HG03565 (cell line): ENCODE measurements around the gene MDFIC.
A peak's percentile ranks its signal among the peaks of the same experiment; 100 is the strongest.

Experiments used
- ATAC-seq: cut with Tn5 transposase; IDR thresholded peaks from one replicate; pipeline ENCODE4 v1.9.1; 2021; ENCODE audit warnings: mild to moderate bottlenecking, moderate library complexity; ENCODE audit not compliant: unreplicated experiment

MDFIC gene

DNA sequence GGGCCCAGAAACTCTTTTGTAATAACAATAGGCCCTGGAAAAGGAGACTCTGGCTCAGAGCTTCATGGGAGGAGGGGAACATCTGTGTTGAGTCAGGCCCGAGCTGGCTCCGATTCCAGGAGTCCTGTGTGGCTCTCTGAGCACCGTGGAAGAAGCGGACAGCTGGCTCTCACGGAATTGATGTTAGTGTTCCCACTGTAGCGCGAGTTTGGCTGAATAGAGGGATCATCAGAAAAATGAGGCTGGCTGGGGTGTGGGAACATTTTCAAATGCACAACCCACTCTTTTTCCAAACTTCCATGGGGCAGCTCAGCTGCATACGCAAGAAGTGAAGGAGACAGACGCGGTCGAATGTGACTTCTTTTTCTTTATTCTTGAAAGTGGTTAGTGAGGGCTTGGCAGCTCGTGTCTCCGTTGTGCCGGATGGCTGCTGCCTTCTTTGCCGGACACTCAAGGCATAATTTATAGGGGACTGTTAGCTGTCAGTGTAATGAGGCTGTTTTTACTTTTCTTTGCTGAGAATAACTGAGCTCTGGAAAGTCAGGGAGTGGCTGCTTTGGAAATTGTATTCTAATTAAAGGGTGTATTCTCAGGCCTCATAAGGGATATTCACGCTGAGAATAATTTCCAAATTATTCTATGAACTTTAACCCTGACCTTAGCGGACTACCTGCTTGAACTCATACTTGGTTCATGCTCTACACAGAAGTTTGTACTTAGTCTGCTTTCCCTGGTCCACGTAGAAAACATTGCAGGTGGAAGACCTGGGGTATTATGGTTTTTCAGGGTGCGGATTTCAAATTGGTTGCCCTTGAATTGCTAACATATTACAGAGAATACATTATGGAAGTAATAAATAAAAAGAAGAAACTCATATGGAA is 23.1 kb downstream of the MDFIC start:
- ATAC-seq = no peak

DNA sequence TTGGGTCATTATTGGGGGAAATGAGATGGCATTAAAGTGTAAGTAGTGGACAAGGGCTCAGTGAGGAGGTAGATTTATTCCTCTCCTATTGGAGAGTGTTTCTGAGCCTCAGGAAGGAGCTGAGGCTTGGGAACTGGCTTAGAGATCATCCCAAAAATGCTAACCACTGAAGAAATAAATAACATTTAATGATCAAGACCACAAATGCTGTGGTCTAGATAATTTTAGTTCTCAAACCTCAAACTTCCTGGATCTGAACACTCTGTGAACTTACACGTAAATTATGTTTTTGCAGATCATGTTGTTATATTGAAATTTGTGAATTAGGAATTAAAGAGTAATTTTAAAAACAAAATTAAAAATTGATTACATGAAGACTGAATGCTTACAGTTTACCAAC is 27.3 kb downstream of the MDFIC start:
- ATAC-seq = no peak

GRCh38 chr7:114952296-114952695 is 30.4 kb downstream of the MDFIC start:
- ATAC-seq = no peak

DNA sequence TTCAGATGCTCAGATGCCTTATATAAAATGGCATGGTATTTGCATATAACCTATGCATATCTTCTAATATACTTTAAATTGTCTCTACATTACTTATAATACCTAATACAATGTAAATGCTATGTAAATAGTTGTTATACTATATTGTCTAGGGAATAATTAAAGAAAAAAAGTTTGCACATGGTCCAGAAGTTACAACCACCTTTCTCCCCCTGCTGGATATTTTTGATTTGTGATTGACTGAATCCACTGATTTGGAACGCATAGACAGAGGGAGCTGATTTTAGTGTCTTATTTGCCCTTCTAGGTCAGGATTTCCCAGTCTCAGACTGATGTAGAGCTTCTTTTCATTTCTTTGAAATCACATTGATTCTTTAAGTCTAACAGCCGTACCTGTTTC is 31.8 kb downstream of the MDFIC start:
- no peak for ATAC-seq

DNA sequence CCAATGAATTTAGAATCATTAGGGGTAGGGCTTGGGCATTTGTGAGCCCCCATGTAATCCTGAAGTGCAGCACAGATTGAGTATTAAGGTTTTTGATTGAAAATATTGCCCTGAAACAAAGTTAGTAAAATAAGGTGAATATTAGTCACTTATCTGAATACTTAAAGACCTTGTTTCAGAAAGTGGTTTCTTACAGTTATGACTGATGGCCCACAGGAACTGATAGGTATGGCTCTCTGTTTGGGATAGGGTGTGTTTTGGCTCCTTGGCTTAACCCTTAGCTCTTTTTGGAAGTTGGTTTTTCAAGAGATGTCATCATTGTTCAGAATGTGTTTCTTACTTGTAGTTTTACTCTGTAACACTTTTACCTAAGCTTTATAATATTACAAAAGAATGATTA is 34.8 kb downstream of the MDFIC start:
- peak; percentile 43 for ATAC-seq

DNA sequence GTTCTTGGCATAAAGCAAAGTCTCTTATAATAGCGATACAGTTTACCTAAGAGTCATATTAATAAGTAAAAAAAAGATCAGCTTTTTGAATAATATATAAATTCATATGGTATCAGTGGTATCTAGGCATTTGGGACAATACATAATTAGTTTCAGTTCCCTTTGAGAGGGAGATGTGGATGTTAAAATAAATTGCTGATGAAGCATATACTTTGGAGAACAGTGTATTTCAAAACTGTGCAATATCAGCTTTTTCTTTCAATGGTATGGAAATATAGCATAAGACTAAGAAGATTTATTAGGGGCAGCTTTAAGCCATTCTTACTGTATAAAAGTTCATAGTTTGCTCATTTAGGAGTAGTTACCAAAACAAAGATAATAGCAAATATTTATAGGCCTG is 35.5 kb downstream of the MDFIC start:
- ATAC-seq = no peak

GRCh38 chr7:114959931-114960330 is 38.0 kb downstream of the MDFIC start:
- peak; percentile 75 for ATAC-seq

- ATAC-seq = no peak
Measured at GRCh38 chr7:114962441-114962840, 40.5 kb downstream of the MDFIC start.

DNA sequence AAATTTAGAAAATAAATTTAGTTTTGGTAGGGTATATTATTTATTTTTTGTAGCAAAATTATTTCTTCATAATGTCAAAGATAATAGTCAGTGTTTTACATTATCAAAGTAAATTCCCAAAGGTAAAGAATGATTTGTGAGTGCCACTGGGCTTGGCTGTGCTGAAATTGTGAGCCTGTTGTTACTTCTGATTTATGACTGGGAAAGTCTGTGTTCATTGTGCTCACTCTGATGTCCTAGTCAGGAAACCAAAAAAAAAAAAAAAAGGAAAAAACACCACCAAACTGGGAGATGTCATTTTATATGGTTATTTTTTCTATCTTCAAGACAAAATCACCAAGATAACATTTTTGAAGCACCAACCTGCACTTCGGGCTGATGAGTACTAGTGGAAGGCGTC is 44.3 kb downstream of the MDFIC start:
- no peak for ATAC-seq

GRCh38 chr7:114969096-114969495 is 47.2 kb downstream of the MDFIC start:
- ATAC-seq = no peak

DNA sequence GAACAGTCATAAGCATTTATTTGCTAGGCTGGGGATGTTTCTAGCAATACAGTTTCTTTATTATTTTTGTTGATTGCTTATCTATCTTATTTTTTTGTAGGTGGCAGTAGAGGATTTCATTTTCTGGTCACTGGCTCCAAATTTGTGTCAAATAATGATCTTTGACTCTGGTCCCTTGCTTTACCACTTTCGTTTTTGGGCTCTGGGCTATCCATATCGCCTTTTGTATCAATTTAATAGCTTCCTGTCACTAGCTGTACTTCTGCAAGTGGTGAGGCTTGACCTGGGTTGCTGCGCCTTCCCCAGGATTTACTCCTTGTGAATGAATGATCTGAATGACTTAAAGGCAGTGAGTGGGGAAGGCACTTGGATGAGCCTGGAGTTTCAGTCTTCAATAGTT is 48.4 kb downstream of the MDFIC start:
- ATAC-seq = no peak

DNA sequence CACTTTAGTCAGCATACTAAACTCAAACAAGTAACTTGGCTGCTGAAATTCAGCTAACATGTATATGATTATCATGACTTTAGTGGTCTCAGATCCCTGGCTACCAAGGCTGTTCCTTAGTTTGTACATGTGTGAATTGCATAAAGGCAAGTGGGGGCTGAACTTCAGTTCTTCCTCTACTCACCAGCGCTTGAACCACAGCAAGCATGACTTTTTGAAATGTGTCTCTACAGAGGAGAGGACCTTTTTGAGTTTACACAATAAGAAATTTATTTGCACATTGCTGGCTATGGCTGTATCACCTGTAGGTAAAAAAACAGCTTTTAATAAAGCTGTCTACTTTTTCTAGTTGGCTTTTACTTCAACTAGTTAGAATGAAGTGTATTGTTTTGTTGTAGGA is 48.8 kb downstream of the MDFIC start:
- ATAC-seq = no peak

- no peak for ATAC-seq
Measured at GRCh38 chr7:114972567-114972966, 50.7 kb downstream of the MDFIC start.

GRCh38 chr7:114973147-114973546 is 51.3 kb downstream of the MDFIC start:
- ATAC-seq = no peak

DNA sequence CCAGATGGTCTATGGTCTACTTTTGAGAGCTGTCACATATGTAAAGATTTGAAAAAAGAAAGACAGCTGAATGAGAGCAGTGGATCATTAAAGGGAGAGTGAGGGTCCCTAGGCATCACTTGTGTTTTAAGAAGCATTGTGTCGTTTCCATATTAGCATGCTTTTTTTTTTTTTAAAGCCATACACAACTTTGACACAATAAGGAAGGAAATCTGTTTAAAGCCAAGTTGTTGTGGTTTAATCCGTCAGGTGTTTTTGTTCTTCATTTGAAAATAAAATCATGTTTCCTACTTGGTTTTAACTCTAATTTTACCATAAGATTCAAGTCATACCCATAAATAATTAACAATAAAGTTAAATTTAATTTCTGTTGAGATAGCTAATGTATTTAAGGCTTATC is 53.5 kb downstream of the MDFIC start:
- no peak for ATAC-seq

GRCh38 chr7:114976666-114977065 is 54.8 kb downstream of the MDFIC start:
- no peak for ATAC-seq

- no peak for ATAC-seq
Measured at GRCh38 chr7:114977277-114977676, 55.4 kb downstream of the MDFIC start.

GRCh38 chr7:114979388-114979787 is 57.5 kb downstream of the MDFIC start:
- no peak for ATAC-seq

- no peak for ATAC-seq
Measured at GRCh38 chr7:114979803-114980507, 58.1 kb downstream of the MDFIC start.

- ATAC-seq = no peak
Measured at GRCh38 chr7:114981323-114981722, 59.4 kb downstream of the MDFIC start.

- no peak for ATAC-seq
Measured at GRCh38 chr7:114985116-114985715, 63.3 kb downstream of the MDFIC start.
